ENCODE results near the gene ARL2BP. TPM values are rescaled to one million over a fixed set of nuclear protein-coding genes. Genes with fewer than 3 reads are reported as not detected.
A peak's percentile ranks its signal among the peaks of the same experiment; 100 is the strongest.

ARL2BP gene
- total and polyA plus RNA-seq, 2 of the 4 experiments (the other 2 are of a cell fraction) = 46.9 to 73.7 TPM

- Histone ChIP-seq H4K8ac (ENCODE audit: low read depth in 2 of 2, low read length in 2 of 2) (no peak overlapping the region), H2BK120ac (ENCODE audit: low read depth, low read length) (no peak overlapping the region), H4K91ac (ENCODE audit: insufficient read depth, low read depth, low read length) (no peak overlapping the region), H3K36me3 (ENCODE audit: control insufficient read depth, insufficient read depth, low read length) (peaks cover 43% of the 10 kb centered on the region), H3K4me3 (ENCODE audit: insufficient read depth, low read depth, low read length) (no peak overlapping the region), H3K9ac (ENCODE audit: low read depth, low read length) (no peak overlapping the region), H3K14ac (replicated peaks; ENCODE audit: low read depth, low read length) (no peak overlapping the region), H3K9me3 (ENCODE audit: control insufficient read depth, insufficient read depth, low read length) (no peaks in the 10 kb centered on the region), H2AK9ac (replicated peaks; ENCODE audit: low read depth, low read length, poor library complexity) (no peak overlapping the region), H3K4me1 (ENCODE audit: control insufficient read depth, insufficient read depth, low read length) (no peaks in the 10 kb centered on the region), H4K5ac (ENCODE audit: low read depth, low read length) (no peak overlapping the region), H4K20me1 (ENCODE audit: insufficient read depth, low read length) (no peaks in the 10 kb centered on the region; the same call in 1 of the 2 replicates), H3K9me1 (ENCODE audit: insufficient read depth, low read length) (no peaks in the 10 kb centered on the region), H3K56ac (ENCODE audit: extremely low read depth, insufficient read depth, low read length) (no peak overlapping the region), H3K79me1 (ENCODE audit: low read depth in 1 of 2, low read length in 2 of 2) (peaks cover 1 to 3% of the 10 kb centered on the region in 2 experiments; a peak in 1 of 4 replicates), H3K4ac (ENCODE audit: low read depth, low read length) (no peak overlapping the region), H3K27ac (ENCODE audit: insufficient read depth, low read length) (no peak overlapping the region), H2AFZ (replicated peaks; ENCODE audit: low read length, poor library complexity) (no peak overlapping the region), H2AK5ac (ENCODE audit: low read depth, low read length) (no peak overlapping the region), H2BK5ac (ENCODE audit: low read depth, low read length, poor library complexity, severe bottlenecking) (no peak overlapping the region), H3K23ac (ENCODE audit: low read depth, low read length) (no peak overlapping the region), H3K27me3 (ENCODE audit: control insufficient read depth, insufficient read depth, low read length) (no peaks in the 10 kb centered on the region), H2BK20ac (ENCODE audit: low read depth, low read length) (no peak overlapping the region), H3K4me2 (ENCODE audit: low read depth, low read length) (no peak overlapping the region), H3K18ac (ENCODE audit: low read depth, low read length) (no peak overlapping the region), H2BK15ac (ENCODE audit: low read depth, low read length) (no peak overlapping the region)
- CTCF ChIA-PET = no interaction called here
- TSS peak; percentile 71 for BruUV-seq (replicated peaks)
- intact Hi-C loops (cut with micrococcal nuclease) = no loop called here
- in situ Hi-C loops (cut with MboI; ENCODE audit: low sequenced_read_pairs) = no loop called here
- DNase-seq = no peak
- no peak for TF ChIP-seq RFX5 (IDR thresholded peaks at IDR 0.05; ENCODE audit: low read depth, low read length)
- no peak for TF ChIP-seq MAZ (IDR thresholded peaks at IDR 0.05; ENCODE audit: borderline replicate concordance, low read depth, low read length)
- no peak for TF ChIP-seq RCOR1 (IDR thresholded peaks at IDR 0.05; ENCODE audit: insufficient replicate concordance, low read length)
- TF ChIP-seq POLR2A (IDR thresholded peaks at IDR 0.05; ENCODE audit: low read depth, low read length) = no peak
- TF ChIP-seq FOS (IDR thresholded peaks at IDR 0.05; ENCODE audit: low read depth, low read length) = no peak
- no peak for TF ChIP-seq RAD21 (IDR thresholded peaks at IDR 0.05; ENCODE audit: low read length)
- TF ChIP-seq SMC3 (IDR thresholded peaks at IDR 0.05; ENCODE audit: low read depth, low read length) = no peak
- TF ChIP-seq CHD1 (IDR thresholded peaks at IDR 0.05; ENCODE audit: low read depth, low read length) = no peak
- no peak for TF ChIP-seq CTCF (conservative IDR thresholded peaks at IDR 0.05; ENCODE audit: low read depth, low read length)
- no peak for TF ChIP-seq MAFK (IDR thresholded peaks at IDR 0.05; ENCODE audit: low read depth, low read length)
- TF ChIP-seq CEBPB (IDR thresholded peaks at IDR 0.05; ENCODE audit: low read depth, low read length) = no peak
- TF ChIP-seq MXI1 (IDR thresholded peaks at IDR 0.05; ENCODE audit: borderline replicate concordance, low read depth, low read length) = no peak
- TF ChIP-seq NFE2L2 (IDR thresholded peaks at IDR 0.05; ENCODE audit: low read depth, low read length) = no peak
- no peak for TF ChIP-seq USF2 (IDR thresholded peaks at IDR 0.05; ENCODE audit: low read depth, low read length)
- TF ChIP-seq BHLHE40 (IDR thresholded peaks at IDR 0.05; ENCODE audit: low read depth, low read length) = no peak
- no peak for TF ChIP-seq ELK1 (IDR thresholded peaks at IDR 0.05; ENCODE audit: borderline replicate concordance, low read depth, low read length)
- no CpG with 5 or more reads among the region's 6 CpGs for WGBS, 2 experiments (ENCODE audit: extremely low coverage in 2 of 2, insufficient read length in 1 of 2)
- ATAC-seq (ENCODE audit: low read depth) = no peak
- dilution Hi-C loops (cut with HindIII; ENCODE audit: low sequenced_read_pairs, unreplicated experiment) = no loop called here
- POLR2A ChIA-PET (ENCODE audit: unreplicated experiment) = no interaction called here
These were observed 7.2 kb downstream of the ARL2BP start for GRCh38 chr16:57252148-57252721.
